Activated naive CD4-positive, alpha-beta T cell (primary cell): ENCODE data around the gene RPS16.

Experiments used
- DNase-seq, 4 experiments: peaks; one replicate each; lab custom pipeline; 2025; lab: John Stamatoyannopoulos, UW

The RPS16 gene

GRCh38 chr19:39388657-39389056, 47.1 kb downstream of the RPS16 start:
- DNase-seq, result no peak

GRCh38 chr19:39386557-39386956, 49.2 kb downstream of the RPS16 start:
- DNase-seq, result no peak

GRCh38 chr19:39385629-39386411, 49.9 kb downstream of the RPS16 start:
- DNase-seq, result no peak

- DNase-seq, result no peak
Measured at GRCh38 chr19:39384839-39385568, 50.7 kb downstream of the RPS16 start.
